Liver (tissue), 9 donors: ENCODE data around the gene LCE3E. TPM values are rescaled to one million over a fixed set of nuclear protein-coding genes. Genes with fewer than 3 reads are reported as not detected.

Experiments
- DNase-seq: peaks from one replicate; pipeline ENCODE4 v3.0.0-alpha.2; 2017; ENCODE audit warnings: low spot score
- H3K27ac ChIP-seq, 2 donors: one replicate each; pipeline ENCODE4 v1.7.0; 2013; ENCODE audit warnings: inconsistent platforms in 2 of 2, low read length in 2 of 2, control low read depth in 1 of 2, low read depth in 1 of 2, mild to moderate bottlenecking in 1 of 2
- H3K27me3 ChIP-seq, 4 donors: one replicate each; pipeline versions ENCODE4 v1.6.1 to v1.7.0; 2013; ENCODE audit warnings: low read length in 3 of 4, inconsistent platforms in 1 of 4, mild to moderate bottlenecking in 1 of 4, moderate library complexity in 1 of 4; ENCODE audit not compliant: control insufficient read depth in 4 of 4, insufficient read depth in 4 of 4
- H3K36me3 ChIP-seq, 4 donors: one replicate each; pipeline versions ENCODE4 v1.6.1 to v1.7.0; 2013; ENCODE audit warnings: low read length in 3 of 4, mild to moderate bottlenecking in 3 of 4, low read depth in 1 of 4, moderate library complexity in 1 of 4; ENCODE audit not compliant: control insufficient read depth in 4 of 4, insufficient read depth in 3 of 4
- H3K4me1 ChIP-seq, 4 donors: one replicate each; pipeline versions ENCODE4 v1.6.1 to v1.7.0; 2013; ENCODE audit warnings: low read length in 3 of 4, mild to moderate bottlenecking in 3 of 4, moderate library complexity in 1 of 4; ENCODE audit not compliant: control insufficient read depth in 4 of 4, insufficient read depth in 4 of 4
- H3K4me3 ChIP-seq, 3 donors: one replicate each; pipeline versions ENCODE4 v1.6.1 to v1.7.0; 2013; ENCODE audit warnings: low read length in 3 of 3, control low read depth in 1 of 3, low read depth in 1 of 3, mild to moderate bottlenecking in 1 of 3
- H3K9ac ChIP-seq, 2 donors: one replicate each; pipeline ENCODE4 v1.7.0; 2013; ENCODE audit warnings: low read length in 2 of 2, mild to moderate bottlenecking in 2 of 2, moderate library complexity in 2 of 2, control low read depth in 1 of 2, low read depth in 1 of 2
- H3K9me3 ChIP-seq, 4 donors: one replicate each; pipeline versions ENCODE4 v1.6.1 to v1.7.0; 2013; ENCODE audit warnings: low read length in 3 of 4; ENCODE audit not compliant: control insufficient read depth in 4 of 4
- GABPA ChIP-seq, 2 donors: IDR thresholded peaks in 1 of 2; conservative IDR thresholded peaks in 1 of 2; 2 replicates each; pipeline ENCODE4 v1.6.1; 2016; ENCODE audit warnings: antibody characterized with exemption in 2 of 2, mild to moderate bottlenecking in 1 of 2, moderate library complexity in 1 of 2
- HNF4A ChIP-seq, 2 donors: conservative IDR thresholded peaks; 2 replicates each; pipeline ENCODE4 v1.6.1; 2016; ENCODE audit warnings: antibody characterized with exemption in 2 of 2, mild to moderate bottlenecking in 2 of 2
- HNF4G ChIP-seq: IDR thresholded peaks from 2 replicates; pipeline ENCODE4 v1.6.1; 2016; ENCODE audit warnings: antibody characterized with exemption
- NR2F2 ChIP-seq: IDR thresholded peaks from 2 replicates; pipeline ENCODE4 v1.6.1; 2016; ENCODE audit warnings: antibody characterized with exemption
- RAD21 ChIP-seq, 2 donors: IDR thresholded peaks; 2 replicates each; pipeline ENCODE4 v1.6.1; 2016; ENCODE audit warnings: antibody characterized with exemption in 2 of 2, mild to moderate bottlenecking in 2 of 2
- RXRA ChIP-seq, 2 donors: IDR thresholded peaks; 2 replicates each; pipeline ENCODE4 v1.6.1; 2017 to 2018; ENCODE audit warnings: antibody characterized with exemption in 2 of 2, mild to moderate bottlenecking in 1 of 2
- SP1 ChIP-seq: IDR thresholded peaks from 2 replicates; pipeline ENCODE4 v1.6.1; 2018; ENCODE audit warnings: antibody characterized with exemption, mild to moderate bottlenecking
- YY1 ChIP-seq: IDR thresholded peaks from 2 replicates; pipeline ENCODE4 v1.6.1; 2016; ENCODE audit warnings: antibody characterized with exemption, mild to moderate bottlenecking
- WGBS: extraction: QIAGEN DNeasy Blood & Tissue Kit; methylation state at CpG from one replicate; pipeline ENCODE4 v1.1.7; 2013; 5-methylcytosine and 5-hydroxymethylcytosine counted together
- polyA plus RNA-seq, 2 donors: library from polyadenylated mRNA; stranded (reverse) in 1 of 2; unstranded in 1 of 2; fragments of 200-250 nt in 1 of 2; fragments of >200 nt in 1 of 2; fragmentation: Nextera tagmentation in 1 of 2; extraction: Ambion mirVana in 1 of 2; gene quantifications; one replicate each; pipeline versions ENCODE4 v1.2.1 to v1.2.3, GENCODE V29; 2013 to 2015
- total RNA-seq, 2 donors: library from RNA; depleted of rRNA; stranded (reverse); fragments of >200 nt; gene quantifications; one replicate each; pipeline ENCODE4 v1.2.3, GENCODE V29; 2014
- TF ChIP-seq, protein P1 (sequence below): IDR thresholded peaks from 2 replicates; pipeline ENCODE4 v1.6.1; 2016; ENCODE audit warnings: antibody characterized with exemption, mild to moderate bottlenecking
- TF ChIP-seq, protein P2 (sequence below): fragments of 150-350 bp; IDR thresholded peaks from 2 replicates; pipeline ENCODE4 v1.5.1; 2017; ENCODE audit warnings: improper control_type of control experiment, low read depth, low read length; ENCODE audit not compliant: missing input control
- donor health status: healthy.
- donor health status: healthy.
- donor health status: healthy.
- donor health status: healthy.
- donor health status: healthy.

The LCE3E gene
- total and polyA plus RNA-seq, 4 donors, result not detected

DNA sequence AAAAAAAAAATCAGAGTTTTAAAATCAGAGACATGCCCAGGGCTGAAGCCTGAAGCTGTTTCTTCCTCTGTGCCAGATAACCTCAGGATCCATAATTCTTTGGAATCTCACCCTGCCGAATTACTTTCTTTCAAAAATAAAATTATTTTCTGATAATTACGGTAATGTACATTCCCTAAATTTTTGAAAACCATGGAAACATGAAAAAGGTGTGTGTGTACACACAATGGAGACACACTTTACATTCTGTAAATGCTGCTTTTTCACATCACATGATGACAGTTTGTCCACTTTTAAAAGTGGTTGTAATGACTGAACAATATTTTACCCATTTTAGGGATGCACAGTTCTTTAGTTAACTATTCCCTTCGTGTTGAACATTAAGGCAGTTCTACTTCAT, 30.8 kb downstream of the LCE3E start:
- Histone ChIP-seq H3K9ac (no peak overlapping the region), H3K4me3 (no peak overlapping the region), H3K27ac (no peak overlapping the region), H3K9me3 (no peaks in the 10 kb centered on the region), H3K27me3 (no peaks in the 10 kb centered on the region), H3K36me3 (no peaks in the 10 kb centered on the region), H3K4me1 (no peaks in the 10 kb centered on the region)
- 60% methylated on average over 3 of the region's 3 CpGs for WGBS
- DNase-seq, result no peak
- no peak for TF ChIP-seq HNF4A (conservative IDR thresholded peaks at IDR 0.05)
- no peak for TF ChIP-seq SP1
- TF ChIP-seq GABPA (IDR thresholded peaks at IDR 0.05 in 1 of 2, conservative IDR thresholded peaks at IDR 0.05 in 1 of 2), result no peak
- TF ChIP-seq, protein P1, sequence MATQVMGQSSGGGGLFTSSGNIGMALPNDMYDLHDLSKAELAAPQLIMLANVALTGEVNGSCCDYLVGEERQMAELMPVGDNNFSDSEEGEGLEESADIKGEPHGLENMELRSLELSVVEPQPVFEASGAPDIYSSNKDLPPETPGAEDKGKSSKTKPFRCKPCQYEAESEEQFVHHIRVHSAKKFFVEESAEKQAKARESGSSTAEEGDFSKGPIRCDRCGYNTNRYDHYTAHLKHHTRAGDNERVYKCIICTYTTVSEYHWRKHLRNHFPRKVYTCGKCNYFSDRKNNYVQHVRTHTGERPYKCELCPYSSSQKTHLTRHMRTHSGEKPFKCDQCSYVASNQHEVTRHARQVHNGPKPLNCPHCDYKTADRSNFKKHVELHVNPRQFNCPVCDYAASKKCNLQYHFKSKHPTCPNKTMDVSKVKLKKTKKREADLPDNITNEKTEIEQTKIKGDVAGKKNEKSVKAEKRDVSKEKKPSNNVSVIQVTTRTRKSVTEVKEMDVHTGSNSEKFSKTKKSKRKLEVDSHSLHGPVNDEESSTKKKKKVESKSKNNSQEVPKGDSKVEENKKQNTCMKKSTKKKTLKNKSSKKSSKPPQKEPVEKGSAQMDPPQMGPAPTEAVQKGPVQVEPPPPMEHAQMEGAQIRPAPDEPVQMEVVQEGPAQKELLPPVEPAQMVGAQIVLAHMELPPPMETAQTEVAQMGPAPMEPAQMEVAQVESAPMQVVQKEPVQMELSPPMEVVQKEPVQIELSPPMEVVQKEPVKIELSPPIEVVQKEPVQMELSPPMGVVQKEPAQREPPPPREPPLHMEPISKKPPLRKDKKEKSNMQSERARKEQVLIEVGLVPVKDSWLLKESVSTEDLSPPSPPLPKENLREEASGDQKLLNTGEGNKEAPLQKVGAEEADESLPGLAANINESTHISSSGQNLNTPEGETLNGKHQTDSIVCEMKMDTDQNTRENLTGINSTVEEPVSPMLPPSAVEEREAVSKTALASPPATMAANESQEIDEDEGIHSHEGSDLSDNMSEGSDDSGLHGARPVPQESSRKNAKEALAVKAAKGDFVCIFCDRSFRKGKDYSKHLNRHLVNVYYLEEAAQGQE, result no peak
- TF ChIP-seq NR2F2, result no peak

DNA sequence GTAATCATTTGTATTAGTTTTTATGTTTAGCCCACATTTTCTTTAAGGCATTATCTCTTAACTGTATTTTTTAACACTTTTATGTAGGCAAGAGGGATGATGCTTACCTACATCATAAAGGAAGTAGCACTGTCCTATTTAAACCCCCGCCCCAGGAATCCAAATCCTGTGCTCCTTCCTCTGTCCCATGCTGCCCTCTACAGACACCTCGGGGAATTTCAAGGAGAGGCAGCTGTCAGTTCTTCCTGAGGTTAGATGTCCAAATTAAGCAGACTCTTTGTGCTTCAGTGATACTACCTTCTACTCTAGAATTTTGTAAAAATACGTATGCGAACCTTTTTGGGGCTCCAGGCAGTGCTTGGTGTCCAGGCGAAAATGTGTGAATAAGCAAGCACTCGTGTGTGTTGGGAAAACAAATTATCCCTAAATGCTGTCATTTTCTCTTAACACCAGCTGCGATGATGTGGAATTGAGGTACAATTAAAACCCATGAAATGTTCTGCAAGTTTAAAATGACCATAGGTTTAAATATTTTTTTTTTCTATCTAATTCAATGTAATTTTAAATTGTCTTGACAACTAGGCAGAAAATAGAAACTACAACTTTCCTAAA, 33.1 kb downstream of the LCE3E start:
- H3K4me3 ChIP-seq, result no peak overlapping the region
- no peak for DNase-seq
- no peaks in the 10 kb centered on the region for H3K36me3 ChIP-seq
- no peak for TF ChIP-seq RXRA (IDR thresholded peaks at IDR 0.05)
- TF ChIP-seq YY1, result no peak
- TF ChIP-seq, protein P2, sequence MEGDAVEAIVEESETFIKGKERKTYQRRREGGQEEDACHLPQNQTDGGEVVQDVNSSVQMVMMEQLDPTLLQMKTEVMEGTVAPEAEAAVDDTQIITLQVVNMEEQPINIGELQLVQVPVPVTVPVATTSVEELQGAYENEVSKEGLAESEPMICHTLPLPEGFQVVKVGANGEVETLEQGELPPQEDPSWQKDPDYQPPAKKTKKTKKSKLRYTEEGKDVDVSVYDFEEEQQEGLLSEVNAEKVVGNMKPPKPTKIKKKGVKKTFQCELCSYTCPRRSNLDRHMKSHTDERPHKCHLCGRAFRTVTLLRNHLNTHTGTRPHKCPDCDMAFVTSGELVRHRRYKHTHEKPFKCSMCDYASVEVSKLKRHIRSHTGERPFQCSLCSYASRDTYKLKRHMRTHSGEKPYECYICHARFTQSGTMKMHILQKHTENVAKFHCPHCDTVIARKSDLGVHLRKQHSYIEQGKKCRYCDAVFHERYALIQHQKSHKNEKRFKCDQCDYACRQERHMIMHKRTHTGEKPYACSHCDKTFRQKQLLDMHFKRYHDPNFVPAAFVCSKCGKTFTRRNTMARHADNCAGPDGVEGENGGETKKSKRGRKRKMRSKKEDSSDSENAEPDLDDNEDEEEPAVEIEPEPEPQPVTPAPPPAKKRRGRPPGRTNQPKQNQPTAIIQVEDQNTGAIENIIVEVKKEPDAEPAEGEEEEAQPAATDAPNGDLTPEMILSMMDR, result peak; percentile 71
- peak; percentile 76 to 83 for TF ChIP-seq RAD21 (IDR thresholded peaks at IDR 0.05)
- no peaks in the 10 kb centered on the region for H3K4me1 ChIP-seq
- H3K27ac ChIP-seq, result no peak overlapping the region
- no peaks in the 10 kb centered on the region for H3K27me3 ChIP-seq
- H3K9me3 ChIP-seq, result no peaks in the 10 kb centered on the region
- 18% methylated on average over 7 of the region's 7 CpGs for WGBS
- no peak overlapping the region for H3K9ac ChIP-seq

DNA sequence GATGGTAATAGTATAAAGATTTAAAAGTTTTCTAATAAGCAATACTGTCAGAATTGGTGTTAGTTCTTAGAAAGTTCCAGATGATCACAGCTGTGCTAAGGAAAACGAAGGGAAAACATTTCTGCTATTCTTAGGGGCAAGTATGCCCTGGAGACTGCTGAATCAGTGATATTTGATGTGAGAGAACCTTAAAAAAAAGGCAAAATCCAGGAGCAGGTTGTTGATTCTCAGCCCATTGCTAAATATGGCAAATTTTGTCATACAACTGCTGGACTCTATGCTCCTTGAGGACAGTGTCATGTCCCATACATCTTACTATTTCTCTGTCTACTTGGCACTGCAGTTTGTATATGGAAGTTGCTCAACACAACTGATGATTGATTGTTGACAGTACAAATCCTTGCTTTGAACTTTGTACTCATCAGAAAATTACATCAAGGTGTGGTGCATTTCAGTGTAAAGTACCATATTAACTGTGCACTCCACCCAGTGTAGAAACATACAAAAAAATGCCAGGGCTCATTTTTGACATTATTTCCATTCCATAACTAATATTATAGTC, 41.4 kb downstream of the LCE3E start:
- Histone ChIP-seq H3K9me3 (peaks cover 3 to 10% (median 5%) of the 10 kb centered on the region in 4 donors), H3K27ac (no peak overlapping the region), H3K4me3 (no peak overlapping the region), H3K27me3 (no peaks in the 10 kb centered on the region), H3K4me1 (peaks cover 0 to 3% (median 0%) of the 10 kb centered on the region in 4 donors), H3K36me3 (no peaks in the 10 kb centered on the region), H3K9ac (no peak overlapping the region)
- TF ChIP-seq HNF4G, result no peak
- peak; percentile 18 to 48 for TF ChIP-seq HNF4A (conservative IDR thresholded peaks at IDR 0.05)
- no peak for DNase-seq
- 26% methylated on average over 1 of the region's 1 CpG for WGBS
